ENCODE data around the gene RSRC1.
"Not testable (repeated sequence)": the region's sequence is repeated elsewhere in the genome, so short reads cannot be mapped to it uniquely, and the experiment has no call there.

RSRC1 gene

GRCh38 chr3:158228942-158229341 is 119.1 kb downstream of the RSRC1 start:
- not testable (repeated sequence) for DNase-seq (ENCODE audit: low spot score)

GRCh38 chr3:158233791-158234190 is 123.9 kb downstream of the RSRC1 start:
- DNase-seq (ENCODE audit: low spot score), result no peak

- DNase-seq (ENCODE audit: low spot score), result no peak
These were observed 134.4 kb downstream of the RSRC1 start for GRCh38 chr3:158244274-158244673.

- DNase-seq (ENCODE audit: low spot score), result no peak
These were observed 137.4 kb downstream of the RSRC1 start for GRCh38 chr3:158247288-158247687.

- DNase-seq (ENCODE audit: low spot score), result no peak
These were observed 138.4 kb downstream of the RSRC1 start for GRCh38 chr3:158248261-158248660.

- no peak for DNase-seq (ENCODE audit: low spot score)
These were observed 139.3 kb downstream of the RSRC1 start for GRCh38 chr3:158249183-158249582.

GRCh38 chr3:158258619-158259018 is 148.7 kb downstream of the RSRC1 start:
- no peak for DNase-seq (ENCODE audit: low spot score)

GRCh38 chr3:158260392-158260791 is 150.5 kb downstream of the RSRC1 start:
- no peak for DNase-seq (ENCODE audit: low spot score)

- no peak for DNase-seq (ENCODE audit: low spot score)
These were observed 151.6 kb downstream of the RSRC1 start for GRCh38 chr3:158261371-158261991.

GRCh38 chr3:158264894-158265293 is 155.0 kb downstream of the RSRC1 start:
- no peak for DNase-seq (ENCODE audit: low spot score)

- DNase-seq (ENCODE audit: low spot score), result no peak
These were observed 157.1 kb downstream of the RSRC1 start for GRCh38 chr3:158267015-158267414.

- no peak for DNase-seq (ENCODE audit: low spot score)
These were observed 160.1 kb downstream of the RSRC1 start for GRCh38 chr3:158269942-158270341.

GRCh38 chr3:158272081-158272480 is 162.2 kb downstream of the RSRC1 start:
- DNase-seq (ENCODE audit: low spot score), result no peak

GRCh38 chr3:158273656-158274055 is 163.8 kb downstream of the RSRC1 start:
- no peak for DNase-seq (ENCODE audit: low spot score)

GRCh38 chr3:158278187-158278586 is 168.3 kb downstream of the RSRC1 start:
- DNase-seq (ENCODE audit: low spot score), result no peak

- DNase-seq (ENCODE audit: low spot score), result no peak
These were observed 169.7 kb downstream of the RSRC1 start for GRCh38 chr3:158279609-158280008.

- no peak for DNase-seq (ENCODE audit: low spot score)
These were observed 185.9 kb downstream of the RSRC1 start for GRCh38 chr3:158295771-158296170.

GRCh38 chr3:158297940-158298339 is 188.1 kb downstream of the RSRC1 start:
- DNase-seq (ENCODE audit: low spot score), result no peak

- no peak for DNase-seq (ENCODE audit: low spot score)
These were observed 198.5 kb downstream of the RSRC1 start for GRCh38 chr3:158308236-158308928.

- no peak for DNase-seq (ENCODE audit: low spot score)
These were observed 202.8 kb downstream of the RSRC1 start for GRCh38 chr3:158312560-158313141.

- DNase-seq (ENCODE audit: low spot score), result peak; percentile 7
These were observed 203.5 kb downstream of the RSRC1 start for GRCh38 chr3:158313338-158313927.

- no peak for DNase-seq (ENCODE audit: low spot score)
These were observed 204.8 kb downstream of the RSRC1 start for GRCh38 chr3:158314426-158315357.
